ENCODE results near the gene FHIP2A.

The FHIP2A gene

DNA sequence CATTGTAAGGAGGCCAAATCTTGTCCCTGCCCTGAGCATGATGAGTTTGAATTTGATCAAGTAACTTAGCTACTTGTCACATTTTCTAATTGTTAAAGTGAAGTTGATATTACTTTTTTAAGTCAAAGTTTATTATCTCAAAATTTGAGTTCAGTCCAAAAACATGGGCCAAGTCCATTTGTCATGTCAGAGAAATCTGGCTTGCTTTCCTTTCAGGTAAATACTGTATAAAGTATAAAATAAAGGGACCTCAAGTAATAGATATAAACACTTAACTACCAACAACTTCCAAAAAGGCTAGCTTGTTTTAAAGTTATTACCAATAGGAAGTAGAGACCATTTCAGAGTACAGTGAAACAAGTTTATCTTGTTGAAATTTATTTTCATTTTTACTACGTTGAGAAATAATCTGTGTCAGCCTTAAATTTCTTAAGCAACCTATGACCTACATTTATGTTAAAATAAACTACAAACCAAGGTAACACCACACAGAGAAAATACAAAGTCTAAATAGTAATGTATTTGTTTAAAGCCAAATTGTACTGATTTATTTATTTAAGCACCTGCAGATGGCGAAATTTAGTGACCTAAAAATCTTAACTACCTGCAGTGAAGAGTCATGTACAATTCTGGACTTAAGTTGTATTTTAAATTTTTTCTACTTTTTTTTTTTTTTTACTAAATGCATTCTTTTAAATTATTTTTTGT is 36.5 kb downstream of the FHIP2A start:
- DNase-seq, result no peak

DNA sequence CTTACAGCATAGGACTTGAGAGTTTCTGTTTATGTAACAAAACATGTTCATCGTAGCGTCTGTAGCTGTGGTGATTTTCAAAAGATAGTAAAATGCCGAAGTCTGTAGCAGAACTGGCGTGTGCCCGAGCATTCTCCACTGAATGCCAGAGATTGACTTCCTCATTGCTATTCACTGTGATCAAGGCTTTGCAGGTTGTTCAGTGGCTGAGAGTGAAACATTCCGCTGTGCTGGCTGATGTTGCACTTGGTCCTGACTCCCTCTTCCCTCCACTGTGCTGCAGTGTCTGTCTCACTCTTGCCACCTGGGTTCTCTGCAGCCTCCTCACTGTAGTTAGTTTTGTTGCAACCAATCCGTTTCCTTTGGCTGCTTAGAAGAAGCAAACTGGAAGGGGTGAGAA is 37.6 kb downstream of the FHIP2A start:
- no peak for DNase-seq

GRCh38 chr10:114862456-114862855 is 40.9 kb downstream of the FHIP2A start:
- DNase-seq, result no peak

- no peak for DNase-seq
Observed at GRCh38 chr10:114867365-114867764, 45.8 kb downstream of the FHIP2A start.

- DNase-seq, result no peak
Observed at GRCh38 chr10:114868870-114869519, 47.4 kb downstream of the FHIP2A start.

GRCh38 chr10:114869520-114869892 is 47.9 kb downstream of the FHIP2A start:
- DNase-seq, result no peak

DNA sequence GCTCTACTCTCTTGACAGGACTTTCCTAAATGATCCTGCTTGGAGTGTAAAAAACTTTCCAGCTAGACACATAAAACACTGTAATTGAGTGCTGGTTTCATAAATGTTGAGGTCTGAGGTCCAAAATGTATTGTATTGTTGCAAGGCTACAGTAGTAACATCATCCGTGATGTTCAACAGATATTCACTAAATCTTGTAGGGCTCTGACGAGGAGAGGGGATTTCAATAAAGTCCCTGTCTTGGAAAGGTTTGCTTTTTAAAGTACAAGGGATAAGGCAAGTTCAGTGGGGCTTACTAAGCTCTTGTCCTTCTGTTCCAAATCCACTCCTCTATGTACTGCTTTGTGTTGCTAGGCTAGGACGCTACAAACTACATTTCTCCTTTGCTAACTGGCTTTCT is 48.9 kb downstream of the FHIP2A start:
- DNase-seq, result no peak

DNA sequence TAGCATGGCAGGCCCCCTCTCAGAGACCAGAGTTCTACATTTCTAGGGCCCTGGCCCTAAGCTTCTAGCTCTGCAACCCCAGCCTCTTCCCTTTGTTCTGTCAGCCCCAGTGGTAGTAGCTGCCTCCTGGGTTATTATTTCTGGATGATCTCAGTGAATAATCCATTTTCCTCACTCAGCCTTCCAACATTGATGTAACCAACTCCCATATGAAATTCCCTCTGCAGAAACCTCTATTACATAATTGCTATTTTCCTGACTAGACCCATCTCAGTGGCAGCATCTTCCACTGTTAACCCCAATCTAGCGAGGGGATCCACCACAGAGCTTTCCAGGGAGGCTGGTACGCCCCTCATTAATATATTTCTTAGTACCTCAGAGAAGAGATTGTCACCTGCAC is 49.8 kb downstream of the FHIP2A start:
- no peak for DNase-seq

Data from femur (tissue), 1 donor.